Vein endothelial cell (primary cell): ENCODE data around the gene LAPTM5. TPM values are rescaled to one million over a fixed set of nuclear protein-coding genes. Genes with fewer than 3 reads are reported as not detected.

Source experiments
- small RNA-seq: library from RNA; depleted of rRNA; stranded (forward); fragments of <200 nt; gene quantifications from one replicate; pipeline ENCODE3, GENCODE V24; 2012
- total RNA-seq: library from RNA; depleted of rRNA; stranded (reverse); fragments of >200 nt; gene quantifications from 2 replicates; pipeline ENCODE4 v1.2.3, GENCODE V29; 2012

The LAPTM5 gene, protein sequence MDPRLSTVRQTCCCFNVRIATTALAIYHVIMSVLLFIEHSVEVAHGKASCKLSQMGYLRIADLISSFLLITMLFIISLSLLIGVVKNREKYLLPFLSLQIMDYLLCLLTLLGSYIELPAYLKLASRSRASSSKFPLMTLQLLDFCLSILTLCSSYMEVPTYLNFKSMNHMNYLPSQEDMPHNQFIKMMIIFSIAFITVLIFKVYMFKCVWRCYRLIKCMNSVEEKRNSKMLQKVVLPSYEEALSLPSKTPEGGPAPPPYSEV
- total RNA-seq = 46.6 and 47.0 TPM in 2 replicates

DNA sequence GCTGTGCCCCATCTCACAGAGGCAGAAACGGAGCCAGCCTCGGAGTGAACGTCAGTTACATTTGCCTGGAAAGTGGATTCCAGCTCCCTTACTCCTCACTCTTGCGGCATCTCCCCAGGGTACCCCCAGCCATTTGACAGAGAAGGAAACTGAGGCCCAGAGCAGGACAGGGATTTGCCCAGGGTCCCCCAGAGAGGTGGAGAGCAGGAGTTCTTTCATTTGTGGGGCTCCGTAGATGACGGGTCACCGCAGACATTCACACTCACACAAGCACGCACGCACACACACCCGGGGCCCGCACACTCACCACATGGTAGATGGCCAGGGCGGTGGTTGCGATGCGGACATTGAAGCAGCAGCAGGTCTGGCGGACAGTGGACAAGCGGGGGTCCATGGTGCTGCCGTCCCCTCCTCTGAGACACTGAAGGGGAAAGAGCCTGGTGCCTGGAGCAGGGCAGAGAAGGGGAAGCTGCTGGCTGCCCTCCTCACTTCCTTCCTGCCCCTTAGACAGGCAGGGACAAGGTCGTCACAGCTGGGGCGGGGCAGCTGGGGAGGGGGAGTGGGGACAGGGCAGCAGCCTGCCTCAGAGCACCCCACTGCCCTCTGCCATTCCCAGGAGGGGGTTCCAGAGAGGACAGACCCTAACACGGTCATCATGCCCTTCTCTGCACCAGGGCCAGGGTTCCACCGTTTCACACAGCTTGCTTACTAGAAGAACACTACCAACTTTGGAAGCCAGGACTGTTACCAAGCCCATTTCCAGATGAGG lies at the start of gene LAPTM5:
LAPTM5 (minus strand) TSS at position 423 of the 769 bp plus-strand sequence; CDS start at position 394, 29 bp downstream.

DNA sequence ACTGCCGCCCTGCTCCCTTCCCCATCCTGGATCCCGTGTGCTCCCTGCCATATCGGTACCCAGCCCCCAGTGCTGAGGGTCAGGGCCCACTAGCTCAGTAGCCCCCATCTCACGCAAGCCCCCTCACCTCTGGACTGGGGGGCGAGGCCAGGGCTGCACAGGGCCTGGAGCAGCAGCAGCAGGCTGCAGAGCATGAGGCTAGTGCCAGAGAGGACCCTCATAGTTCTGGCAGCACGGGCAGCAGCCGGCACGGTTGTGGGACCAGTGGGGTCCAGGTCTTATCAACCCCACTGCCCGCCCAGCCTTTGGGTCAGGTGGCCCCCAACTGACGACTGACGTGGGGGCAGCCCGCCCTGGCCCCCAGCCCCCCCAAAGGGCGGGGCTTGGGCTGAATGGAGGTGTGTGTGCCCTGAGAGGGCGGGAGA lies 34.2 kb downstream of the LAPTM5 start, which contains the start of gene MATN1:
MATN1 (minus strand) TSS at position 255 of the 425 bp plus-strand sequence; CDS start at position 221, 34 bp downstream.

Small RNA genes lying within 50 kb of the gene (small RNA-seq; reads per million reads assigned to genes)
- 0.48 reads per million, percentile 29 among the genes with 10 or more reads in this experiment for gene MIR4420

Other genes starting within 250 kb of the LAPTM5 start
- under 0.01 TPM in 1 of 2 replicates, not detected in the other for gene MATN1, start 34.2 kb downstream of the LAPTM5 start, total RNA-seq
- 23.8 and 41.2 TPM in 2 replicates for gene SDC3, start 151.0 kb upstream of the LAPTM5 start, total RNA-seq